Stimulated activated naive CD8-positive, alpha-beta T cell treated with anti-CD3 and anti-CD28 coated beads, Interleukin-15, Interleukin-2, amounts not matched to agents 100 ng/mL and 50 ng/mL, for 24 hours (primary cell): ENCODE measurements around the gene TUBGCP2.
A peak's percentile ranks its signal among the peaks of the same experiment; 100 is the strongest.

Source experiments
- H3K27ac Mint-ChIP-seq: one replicate; pipeline ENCODE4 v1.8.0; 2021; ENCODE audit warnings: mild to moderate bottlenecking, mixed read lengths
- H3K27me3 Mint-ChIP-seq: one replicate; pipeline ENCODE4 v1.8.0; 2021; ENCODE audit warnings: mixed read lengths
- H3K36me3 Mint-ChIP-seq: one replicate; pipeline ENCODE4 v1.8.0; 2021; ENCODE audit warnings: low read depth, mixed read lengths
- H3K4me1 Mint-ChIP-seq: one replicate; pipeline ENCODE4 v1.8.0; 2021; ENCODE audit warnings: low read depth, mixed read lengths
- H3K4me3 Mint-ChIP-seq: one replicate; pipeline ENCODE4 v1.8.0; 2021; ENCODE audit warnings: mild to moderate bottlenecking, mixed read lengths
- H3K9me3 Mint-ChIP-seq: one replicate; pipeline ENCODE4 v1.8.0; 2021; ENCODE audit warnings: mixed read lengths

TUBGCP2 gene

GRCh38 chr10:133349160-133349568, 40.5 kb upstream of the TUBGCP2 start:
- Mint-ChIP-seq H3K4me1 (peaks cover 4% of the 10 kb centered on the region), H3K9me3 (no peaks in the 10 kb centered on the region), H3K4me3 (no peak overlapping the region), H3K27ac (no peak overlapping the region), H3K36me3 (no peaks in the 10 kb centered on the region), H3K27me3 (peaks cover 21% of the 10 kb centered on the region)

GRCh38 chr10:133347710-133348517, 39.2 kb upstream of the TUBGCP2 start:
- Mint-ChIP-seq H3K27ac (no peak overlapping the region), H3K4me3 (no peak overlapping the region), H3K27me3 (peaks cover 29% of the 10 kb centered on the region), H3K36me3 (no peaks in the 10 kb centered on the region), H3K4me1 (peaks cover 4% of the 10 kb centered on the region), H3K9me3 (no peaks in the 10 kb centered on the region)

GRCh38 chr10:133346413-133346812, 37.7 kb upstream of the TUBGCP2 start:
- Mint-ChIP-seq H3K4me1 (peaks cover 4% of the 10 kb centered on the region), H3K36me3 (no peaks in the 10 kb centered on the region), H3K27ac (no peak overlapping the region), H3K27me3 (peaks cover 37% of the 10 kb centered on the region), H3K4me3 (no peak overlapping the region), H3K9me3 (no peaks in the 10 kb centered on the region)

GRCh38 chr10:133344236-133344635, 35.6 kb upstream of the TUBGCP2 start:
- Mint-ChIP-seq H3K36me3 (no peaks in the 10 kb centered on the region), H3K4me1 (peaks cover 4% of the 10 kb centered on the region), H3K27me3 (peaks cover 37% of the 10 kb centered on the region), H3K9me3 (no peaks in the 10 kb centered on the region), H3K27ac (no peak overlapping the region), H3K4me3 (no peak overlapping the region)

GRCh38 chr10:133343558-133343957, 34.9 kb upstream of the TUBGCP2 start:
- no peaks in the 10 kb centered on the region for H3K9me3 Mint-ChIP-seq
- no peaks in the 10 kb centered on the region for H3K36me3 Mint-ChIP-seq
- H3K27me3 Mint-ChIP-seq, result peaks cover 34% of the 10 kb centered on the region
- H3K4me3 Mint-ChIP-seq, result no peak overlapping the region
- H3K27ac Mint-ChIP-seq, result no peak overlapping the region
- H3K4me1 Mint-ChIP-seq, result no peaks in the 10 kb centered on the region

GRCh38 chr10:133342942-133343341, 34.3 kb upstream of the TUBGCP2 start:
- Mint-ChIP-seq H3K27ac (no peak overlapping the region), H3K36me3 (no peaks in the 10 kb centered on the region), H3K9me3 (no peaks in the 10 kb centered on the region), H3K27me3 (peaks cover 34% of the 10 kb centered on the region), H3K4me1 (no peaks in the 10 kb centered on the region), H3K4me3 (no peak overlapping the region)

- Mint-ChIP-seq H3K4me3 (no peak overlapping the region), H3K27me3 (peaks cover 34% of the 10 kb centered on the region), H3K36me3 (no peaks in the 10 kb centered on the region), H3K9me3 (no peaks in the 10 kb centered on the region), H3K27ac (no peak overlapping the region), H3K4me1 (no peaks in the 10 kb centered on the region)
These were observed 33.3 kb upstream of the TUBGCP2 start for GRCh38 chr10:133341983-133342382.

- no peaks in the 10 kb centered on the region for H3K36me3 Mint-ChIP-seq
- H3K4me1 Mint-ChIP-seq, result peaks cover 1% of the 10 kb centered on the region
- H3K27me3 Mint-ChIP-seq, result peaks cover 22% of the 10 kb centered on the region
- no peak overlapping the region for H3K4me3 Mint-ChIP-seq
- H3K9me3 Mint-ChIP-seq, result no peaks in the 10 kb centered on the region
- no peak overlapping the region for H3K27ac Mint-ChIP-seq
These were observed 31.2 kb upstream of the TUBGCP2 start for GRCh38 chr10:133339708-133340380.

GRCh38 chr10:133338080-133339071, 29.7 kb upstream of the TUBGCP2 start:
- no peaks in the 10 kb centered on the region for H3K9me3 Mint-ChIP-seq
- H3K36me3 Mint-ChIP-seq, result no peaks in the 10 kb centered on the region
- H3K27ac Mint-ChIP-seq, result no peak overlapping the region
- peaks cover 17% of the 10 kb centered on the region for H3K27me3 Mint-ChIP-seq
- peaks cover 4% of the 10 kb centered on the region for H3K4me1 Mint-ChIP-seq
- no peak overlapping the region for H3K4me3 Mint-ChIP-seq

- no peak overlapping the region for H3K27ac Mint-ChIP-seq
- H3K9me3 Mint-ChIP-seq, result no peaks in the 10 kb centered on the region
- H3K27me3 Mint-ChIP-seq, result peaks cover 20% of the 10 kb centered on the region
- H3K4me3 Mint-ChIP-seq, result no peak overlapping the region
- H3K36me3 Mint-ChIP-seq, result no peaks in the 10 kb centered on the region
- peaks cover 4% of the 10 kb centered on the region for H3K4me1 Mint-ChIP-seq
These were observed 28.7 kb upstream of the TUBGCP2 start for GRCh38 chr10:133337370-133337725.

- H3K9me3 Mint-ChIP-seq, result no peaks in the 10 kb centered on the region
- H3K27me3 Mint-ChIP-seq, result peaks cover 20% of the 10 kb centered on the region
These were observed 28.1 kb upstream of the TUBGCP2 start, which contains the start of gene CALY for GRCh38 chr10:133336577-133337369. Gene CALY (minus strand): TSS chr10:133336896. CDS start chr10:133328989, 7,907 bp downstream.

GRCh38 chr10:133336118-133336576, 27.5 kb upstream of the TUBGCP2 start:
- Mint-ChIP-seq H3K4me1 (peaks cover 4% of the 10 kb centered on the region), H3K27ac (no peak overlapping the region), H3K27me3 (peaks cover 18% of the 10 kb centered on the region), H3K36me3 (no peaks in the 10 kb centered on the region), H3K4me3 (no peak overlapping the region), H3K9me3 (no peaks in the 10 kb centered on the region)

More at GRCh38 chr10:133336577-133337369, 28.1 kb upstream of the TUBGCP2 start, which contains the start of gene CALY:
- Mint-ChIP-seq H3K36me3 (no peaks in the 10 kb centered on the region), H3K27ac (no peak within 1 kb of the TSS), H3K4me1 (peaks cover 4% of the 10 kb centered on the region), H3K4me3 (peak within 1 kb of the TSS; percentile 35)

GRCh38 chr10:133335246-133336117, 26.8 kb upstream of the TUBGCP2 start:
- Mint-ChIP-seq H3K4me3 (peak overlapping the region; percentile 35), H3K27ac (no peak overlapping the region), H3K9me3 (no peaks in the 10 kb centered on the region), H3K4me1 (peaks cover 4% of the 10 kb centered on the region), H3K27me3 (peaks cover 23% of the 10 kb centered on the region), H3K36me3 (no peaks in the 10 kb centered on the region)
